Peyer's patch (tissue), 4 donors: ENCODE results near the gene TMEM132E. TPM values are rescaled to one million over a fixed set of nuclear protein-coding genes. Genes with fewer than 3 reads are reported as not detected.
A peak's percentile ranks its signal among the peaks of the same experiment; 100 is the strongest.

ENCODE experiments used
- DNase-seq, 3 donors: peaks; one replicate each; pipeline ENCODE4 v3.0.0-alpha.2; 2017 to 2019
- H3K27ac ChIP-seq, 4 donors: fragments of 200-600 bp; sonication (generic); one replicate each; pipeline ENCODE4 v1.5.1; 2016 to 2019
- H3K27me3 ChIP-seq, 2 donors: fragments of 200-600 bp; sonication (generic); one replicate each; pipeline ENCODE4 v1.5.1; 2019
- H3K36me3 ChIP-seq, 3 donors: fragments of 200-600 bp; sonication (generic); one replicate each; pipeline ENCODE4 v1.5.1; 2016 to 2019
- H3K4me1 ChIP-seq, 4 donors: fragments of 200-600 bp; sonication (generic); one replicate each; pipeline ENCODE4 v1.5.1; 2016 to 2019
- H3K4me3 ChIP-seq, 4 donors: fragments of 200-600 bp; sonication (generic); 1 replicate in 3 of 4; 2 replicates in 1 of 4; pipeline ENCODE4 v1.5.1; 2016 to 2019; ENCODE audit warnings: mild to moderate bottlenecking in 1 of 4
- H3K9me3 ChIP-seq, 4 donors: fragments of 200-600 bp; sonication (generic); one replicate each; pipeline ENCODE4 v1.5.1; 2016 to 2019; ENCODE audit warnings: mild to moderate bottlenecking in 1 of 4
- CTCF ChIP-seq, 6 experiments: fragments of 450-650 bp in 4 of 6; fragments of 200-600 bp in 2 of 6; sonication (generic) in 1 of 6; IDR thresholded peaks; one replicate each; pipeline ENCODE4 v1.5.1; 2017 to 2019; ENCODE audit warnings: antibody characterized with exemption in 6 of 6, mild to moderate bottlenecking in 3 of 6, moderate library complexity in 1 of 6
- POLR2A ChIP-seq, 2 donors: fragments of 450-650 bp; IDR thresholded peaks; one replicate each; pipeline ENCODE4 v1.5.1; 2017; ENCODE audit warnings: antibody characterized with exemption in 2 of 2, mild to moderate bottlenecking in 2 of 2, moderate library complexity in 2 of 2
- total RNA-seq, 4 donors: library from RNA; depleted of rRNA; stranded (reverse); fragments of >200 nt; gene quantifications; one replicate each; pipeline ENCODE4 v1.1.0, GENCODE V29; 2016

Gene TMEM132E
- total RNA-seq, 4 donors from 2014 or later = 0.13 to 1.7 TPM; not detected in 2

GRCh38 chr17:34637548-34638525 is 58.5 kb downstream of the TMEM132E start:
- H3K36me3 ChIP-seq = no peaks in the 10 kb centered on the region

GRCh38 chr17:34638526-34639260 is 59.3 kb downstream of the TMEM132E start:
- DNase-seq = peak in 1 of 3 donors; percentile 38
- no peaks in the 10 kb centered on the region for H3K36me3 ChIP-seq
- no peaks in the 10 kb centered on the region for H3K27me3 ChIP-seq
- peaks cover 0 to 9% (median 0%) of the 10 kb centered on the region in 4 donors for H3K4me1 ChIP-seq
- H3K4me3 ChIP-seq = no peak overlapping the region
- TF ChIP-seq CTCF (IDR thresholded peaks at IDR 0.05) (peak in 1 of 6 experiments; percentile 11), POLR2A (IDR thresholded peaks at IDR 0.05) (no peak)
- no peaks in the 10 kb centered on the region for H3K9me3 ChIP-seq
- no peak overlapping the region for H3K27ac ChIP-seq

More at GRCh38 chr17:34637548-34638525, 58.5 kb downstream of the TMEM132E start:
- Histone ChIP-seq H3K4me3 (peak overlapping the region; percentile 20 to 53 (median 44)), H3K4me1 (peaks cover 0 to 9% (median 0%) of the 10 kb centered on the region in 4 donors), H3K9me3 (no peaks in the 10 kb centered on the region), H3K27me3 (no peaks in the 10 kb centered on the region), H3K27ac (no peak overlapping the region)
- peak; percentile 68 to 87 (median 80) for DNase-seq
- TF ChIP-seq POLR2A (IDR thresholded peaks at IDR 0.05) = no peak
- peak; percentile 23 to 85 (median 77) for TF ChIP-seq CTCF (IDR thresholded peaks at IDR 0.05)

- DNase-seq = peak in 1 of 3 donors; percentile 16
- Histone ChIP-seq H3K36me3 (no peaks in the 10 kb centered on the region), H3K4me3 (no peak overlapping the region), H3K9me3 (no peaks in the 10 kb centered on the region), H3K4me1 (peaks cover 0 to 9% (median 0%) of the 10 kb centered on the region in 4 donors), H3K27ac (no peak overlapping the region), H3K27me3 (no peaks in the 10 kb centered on the region)
- no peak for TF ChIP-seq CTCF (IDR thresholded peaks at IDR 0.05)
- TF ChIP-seq POLR2A (IDR thresholded peaks at IDR 0.05) = no peak
Measured at GRCh38 chr17:34639706-34640425, 60.5 kb downstream of the TMEM132E start.

GRCh38 chr17:34641368-34641767 is 62.0 kb downstream of the TMEM132E start:
- H3K4me3 ChIP-seq = no peak overlapping the region
- no peak overlapping the region for H3K27ac ChIP-seq
- TF ChIP-seq POLR2A (IDR thresholded peaks at IDR 0.05) = no peak
- no peak for TF ChIP-seq CTCF (IDR thresholded peaks at IDR 0.05)
- H3K27me3 ChIP-seq = no peaks in the 10 kb centered on the region
- H3K9me3 ChIP-seq = no peaks in the 10 kb centered on the region
- no peaks in the 10 kb centered on the region for H3K36me3 ChIP-seq
- peaks cover 0 to 9% (median 0%) of the 10 kb centered on the region in 4 donors for H3K4me1 ChIP-seq
- DNase-seq = peak in 1 of 3 donors; percentile 21

- no peak for DNase-seq
- H3K4me3 ChIP-seq = no peak overlapping the region
- TF ChIP-seq CTCF (IDR thresholded peaks at IDR 0.05) = no peak
- TF ChIP-seq POLR2A (IDR thresholded peaks at IDR 0.05) = no peak
- no peaks in the 10 kb centered on the region for H3K9me3 ChIP-seq
- no peaks in the 10 kb centered on the region for H3K4me1 ChIP-seq
- no peaks in the 10 kb centered on the region for H3K36me3 ChIP-seq
- H3K27ac ChIP-seq = no peak overlapping the region
- no peaks in the 10 kb centered on the region for H3K27me3 ChIP-seq
Measured at GRCh38 chr17:34644941-34645550, 65.7 kb downstream of the TMEM132E start.
